Measurements from ENCODE around the gene SPATA31D3.
"Not testable (repeated sequence)": the region's sequence is repeated elsewhere in the genome, so short reads cannot be mapped to it uniquely, and the experiment has no call there.

The SPATA31D3 gene

GRCh38 chr9:81930147-81930546 lies 13.2 kb upstream of the SPATA31D3 start:
- not testable (repeated sequence) for H3K36me3 ChIP-seq (ENCODE audit: control insufficient read depth, insufficient read depth, low read length); H3K4me1 ChIP-seq; H3K27me3 ChIP-seq (ENCODE audit: control insufficient read depth, insufficient read depth, low read length); H3K4me3 ChIP-seq (ENCODE audit: low read depth, low read length); H3K27ac ChIP-seq; H2AFZ ChIP-seq; H3K4me2 ChIP-seq (ENCODE audit: low read length); H3K9ac ChIP-seq; H3K79me2 ChIP-seq; H3K9me3 ChIP-seq (ENCODE audit: control insufficient read depth, low read length)

- H3K9ac ChIP-seq; H3K79me2 ChIP-seq; H2AFZ ChIP-seq; H3K4me1 ChIP-seq; H3K27me3 ChIP-seq (ENCODE audit: control insufficient read depth, insufficient read depth, low read length); H3K4me3 ChIP-seq (ENCODE audit: low read depth, low read length); H3K4me2 ChIP-seq (ENCODE audit: low read length); H3K36me3 ChIP-seq (ENCODE audit: control insufficient read depth, insufficient read depth, low read length); H3K27ac ChIP-seq; H3K9me3 ChIP-seq (ENCODE audit: control insufficient read depth, low read length): not testable (repeated sequence)
These were observed 9.8 kb upstream of the SPATA31D3 start for GRCh38 chr9:81933547-81933946.

- H3K36me3 ChIP-seq (ENCODE audit: control insufficient read depth, insufficient read depth, low read length); H3K4me1 ChIP-seq; H3K9me3 ChIP-seq (ENCODE audit: control insufficient read depth, low read length); H2AFZ ChIP-seq; H3K79me2 ChIP-seq; H3K4me3 ChIP-seq (ENCODE audit: low read depth, low read length); H3K27me3 ChIP-seq (ENCODE audit: control insufficient read depth, insufficient read depth, low read length); H3K4me2 ChIP-seq (ENCODE audit: low read length); H3K9ac ChIP-seq; H3K27ac ChIP-seq: not testable (repeated sequence)
These were observed 5.3 kb downstream of the SPATA31D3 start for GRCh38 chr9:81948650-81949049.

DNA sequence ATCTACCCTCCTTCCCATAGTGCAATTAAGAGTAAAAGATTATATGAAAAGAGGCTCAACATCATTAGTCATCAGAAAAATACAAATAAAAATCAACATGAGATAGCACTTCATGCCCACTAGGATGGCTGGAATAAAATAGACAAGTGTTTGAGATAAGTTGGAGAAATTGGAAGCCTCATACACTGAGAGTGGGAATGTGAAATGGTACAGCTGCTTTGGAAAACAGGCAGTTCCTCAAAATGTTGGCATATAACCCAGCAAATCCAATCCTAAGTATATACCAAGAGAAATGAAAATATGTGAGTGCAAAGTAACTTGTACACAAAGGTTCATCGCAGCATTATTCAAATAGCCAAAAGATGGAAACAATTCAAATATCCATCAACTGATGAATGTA lies 9.8 kb downstream of the SPATA31D3 start:
- no peaks in the 10 kb centered on the region for H3K36me3 ChIP-seq (ENCODE audit: control insufficient read depth, insufficient read depth, low read length)
- H3K79me2 ChIP-seq, result no peaks in the 10 kb centered on the region
- H3K4me2 ChIP-seq (ENCODE audit: low read length), result no peak overlapping the region
- no peak overlapping the region for H3K4me3 ChIP-seq (ENCODE audit: low read depth, low read length)
- H3K27me3 ChIP-seq (ENCODE audit: control insufficient read depth, insufficient read depth, low read length), result no peaks in the 10 kb centered on the region
- no peak overlapping the region for H3K27ac ChIP-seq
- H3K9me3 ChIP-seq (ENCODE audit: control insufficient read depth, low read length), result peaks cover 4% of the 10 kb centered on the region
- TF ChIP-seq, protein P1, sequence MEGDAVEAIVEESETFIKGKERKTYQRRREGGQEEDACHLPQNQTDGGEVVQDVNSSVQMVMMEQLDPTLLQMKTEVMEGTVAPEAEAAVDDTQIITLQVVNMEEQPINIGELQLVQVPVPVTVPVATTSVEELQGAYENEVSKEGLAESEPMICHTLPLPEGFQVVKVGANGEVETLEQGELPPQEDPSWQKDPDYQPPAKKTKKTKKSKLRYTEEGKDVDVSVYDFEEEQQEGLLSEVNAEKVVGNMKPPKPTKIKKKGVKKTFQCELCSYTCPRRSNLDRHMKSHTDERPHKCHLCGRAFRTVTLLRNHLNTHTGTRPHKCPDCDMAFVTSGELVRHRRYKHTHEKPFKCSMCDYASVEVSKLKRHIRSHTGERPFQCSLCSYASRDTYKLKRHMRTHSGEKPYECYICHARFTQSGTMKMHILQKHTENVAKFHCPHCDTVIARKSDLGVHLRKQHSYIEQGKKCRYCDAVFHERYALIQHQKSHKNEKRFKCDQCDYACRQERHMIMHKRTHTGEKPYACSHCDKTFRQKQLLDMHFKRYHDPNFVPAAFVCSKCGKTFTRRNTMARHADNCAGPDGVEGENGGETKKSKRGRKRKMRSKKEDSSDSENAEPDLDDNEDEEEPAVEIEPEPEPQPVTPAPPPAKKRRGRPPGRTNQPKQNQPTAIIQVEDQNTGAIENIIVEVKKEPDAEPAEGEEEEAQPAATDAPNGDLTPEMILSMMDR (IDR thresholded peaks at IDR 0.05), result no peak
- no peaks in the 10 kb centered on the region for H3K4me1 ChIP-seq
- no peak overlapping the region for H3K9ac ChIP-seq
- no peak overlapping the region for H2AFZ ChIP-seq

DNA sequence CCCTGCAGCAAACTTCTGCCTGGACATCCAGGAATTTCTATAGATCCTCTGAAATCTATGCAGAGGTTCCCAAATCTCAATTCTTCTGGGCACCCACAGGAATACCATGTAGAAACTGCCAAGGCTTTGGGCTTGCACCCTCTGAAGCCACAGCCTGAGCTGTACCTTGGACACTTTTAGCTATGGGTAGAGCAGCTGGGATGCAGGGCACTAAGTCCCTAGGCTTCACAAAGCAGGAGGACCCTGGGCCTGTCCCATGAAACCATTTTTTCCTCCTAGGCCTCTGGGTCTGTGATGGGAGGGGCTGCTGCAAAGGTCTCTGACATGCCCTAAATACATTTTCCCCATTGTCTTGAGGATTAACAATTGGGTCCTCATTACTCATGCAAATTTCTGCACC lies 12.3 kb downstream of the SPATA31D3 start:
- TF ChIP-seq, protein P1 (IDR thresholded peaks at IDR 0.05), result no peak
- no peaks in the 10 kb centered on the region for H3K36me3 ChIP-seq (ENCODE audit: control insufficient read depth, insufficient read depth, low read length)

DNA sequence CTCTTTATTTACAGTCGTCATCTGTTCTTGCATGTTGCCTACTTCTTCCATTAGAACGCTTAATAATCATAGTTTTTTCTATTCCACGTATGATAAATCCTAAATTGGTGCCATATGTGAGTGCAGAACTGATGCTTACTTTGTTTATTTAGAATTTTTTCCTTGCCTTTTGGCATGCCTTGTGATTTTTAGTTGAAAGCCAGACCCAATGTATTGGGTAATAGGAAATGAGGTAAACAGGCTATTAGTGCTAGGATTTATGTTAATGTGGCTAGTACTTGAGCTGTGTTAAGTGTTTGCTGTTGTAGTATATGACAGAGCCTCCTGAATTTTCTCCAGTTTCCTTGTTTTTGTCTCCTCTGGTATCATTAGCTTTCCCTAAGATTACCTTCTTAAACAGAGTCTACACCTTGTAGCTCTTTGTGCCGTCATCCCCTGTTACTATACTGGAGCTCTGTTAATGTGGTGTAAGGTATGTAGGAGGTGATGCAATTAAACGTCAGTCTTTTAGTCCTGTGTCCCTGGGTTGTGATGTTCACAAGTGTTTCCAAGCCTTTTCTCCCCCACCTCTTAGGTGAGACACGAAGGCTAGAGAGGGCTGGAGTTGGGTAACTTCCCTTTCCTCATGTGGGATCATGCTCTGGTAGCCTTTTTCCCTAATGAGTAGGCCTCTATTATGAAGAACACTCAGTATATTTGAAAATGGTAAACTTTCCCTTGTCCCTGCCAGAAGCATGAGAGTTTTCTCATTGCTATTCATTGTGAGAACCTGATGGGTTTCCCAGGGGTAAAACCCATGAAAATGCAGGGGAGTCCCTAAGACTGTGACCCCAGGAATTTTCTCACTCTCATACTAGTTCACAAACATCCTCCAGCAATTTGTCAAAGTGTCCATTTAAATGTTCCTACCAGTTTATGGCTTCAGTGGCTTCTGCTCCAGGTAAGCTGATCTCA lies 21.2 kb downstream of the SPATA31D3 start:
- Histone ChIP-seq H3K36me3 (ENCODE audit: control insufficient read depth, insufficient read depth, low read length) (no peaks in the 10 kb centered on the region), H3K9ac (no peak overlapping the region), H3K4me2 (ENCODE audit: low read length) (no peak overlapping the region), H3K4me1 (no peaks in the 10 kb centered on the region), H3K79me2 (no peaks in the 10 kb centered on the region), H3K4me3 (ENCODE audit: low read depth, low read length) (no peak overlapping the region), H3K9me3 (ENCODE audit: control insufficient read depth, low read length) (no peaks in the 10 kb centered on the region), H3K27ac (no peak overlapping the region), H2AFZ (no peak overlapping the region), H3K27me3 (ENCODE audit: control insufficient read depth, insufficient read depth, low read length) (no peaks in the 10 kb centered on the region)
- TF ChIP-seq, protein P1 (IDR thresholded peaks at IDR 0.05), result no peak

More for the DNA sequence above, 12.3 kb downstream of the SPATA31D3 start:
- Histone ChIP-seq H3K79me2 (no peaks in the 10 kb centered on the region), H3K4me1 (no peaks in the 10 kb centered on the region), H3K9ac (no peak overlapping the region), H2AFZ (no peak overlapping the region), H3K27me3 (ENCODE audit: control insufficient read depth, insufficient read depth, low read length) (no peaks in the 10 kb centered on the region), H3K9me3 (ENCODE audit: control insufficient read depth, low read length) (peaks cover 4% of the 10 kb centered on the region), H3K4me2 (ENCODE audit: low read length) (no peak overlapping the region), H3K27ac (no peak overlapping the region), H3K4me3 (ENCODE audit: low read depth, low read length) (no peak overlapping the region)

Measured in parathyroid adenoma (tissue), 2 donors.